Measurements from ENCODE around the gene PRKAB1. TPM values are rescaled to one million over a fixed set of nuclear protein-coding genes. Genes with fewer than 3 reads are reported as not detected.

Gene PRKAB1
- total RNA-seq, 2 donors from 2014 or later, result 28.8 to 32.0 TPM

DNA sequence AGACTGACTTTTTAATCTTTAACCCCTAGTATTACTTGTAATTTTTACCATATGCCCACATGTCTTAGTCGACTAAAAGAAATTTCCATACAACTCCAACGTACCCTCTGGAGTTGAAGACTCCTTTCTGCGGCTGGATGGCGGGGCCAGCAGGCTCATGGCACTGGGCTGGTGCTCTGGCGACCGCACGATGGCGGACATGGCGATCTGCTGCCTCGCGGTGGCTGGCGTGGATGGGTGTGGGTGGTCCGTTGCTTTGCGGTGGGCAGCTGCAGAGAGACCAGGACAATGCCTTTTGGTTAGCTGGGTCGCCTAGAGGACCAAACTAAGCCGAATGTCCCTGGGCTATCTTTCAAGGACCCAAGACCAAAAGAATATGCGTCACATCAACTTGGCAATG, 50.2 kb downstream of the PRKAB1 start:
- Histone ChIP-seq H3K9ac (ENCODE audit: extremely low read depth, low read length, poor library complexity, severe bottlenecking) (no peak overlapping the region), H3K9me3 (ENCODE audit: control insufficient read depth, low read length) (no peaks in the 10 kb centered on the region), H3K27ac (ENCODE audit: low read depth, low read length) (no peak overlapping the region), H3K4me1 (ENCODE audit: control insufficient read depth, insufficient read depth, low read length) (no peaks in the 10 kb centered on the region), H3K4me3 (ENCODE audit: low read length) (no peak overlapping the region), H3K36me3 (ENCODE audit: control insufficient read depth, insufficient read depth, low read length) (peaks cover 66% of the 10 kb centered on the region), H3K27me3 (ENCODE audit: control insufficient read depth, insufficient read depth, low read length, poor library complexity, severe bottlenecking) (no peaks in the 10 kb centered on the region)
- no peak for DNase-seq
- Mint-ChIP-seq H3K4me1 (peaks cover 7% of the 10 kb centered on the region), H3K27me3 (ENCODE audit: insufficient read depth) (no peaks in the 10 kb centered on the region), H3K9me3 (no peaks in the 10 kb centered on the region), H3K36me3 (ENCODE audit: low read depth) (peaks cover 59% of the 10 kb centered on the region), H3K27ac (peak overlapping the region; percentile 35), H3K4me3 (no peak overlapping the region)
- TF ChIP-seq, protein P1, sequence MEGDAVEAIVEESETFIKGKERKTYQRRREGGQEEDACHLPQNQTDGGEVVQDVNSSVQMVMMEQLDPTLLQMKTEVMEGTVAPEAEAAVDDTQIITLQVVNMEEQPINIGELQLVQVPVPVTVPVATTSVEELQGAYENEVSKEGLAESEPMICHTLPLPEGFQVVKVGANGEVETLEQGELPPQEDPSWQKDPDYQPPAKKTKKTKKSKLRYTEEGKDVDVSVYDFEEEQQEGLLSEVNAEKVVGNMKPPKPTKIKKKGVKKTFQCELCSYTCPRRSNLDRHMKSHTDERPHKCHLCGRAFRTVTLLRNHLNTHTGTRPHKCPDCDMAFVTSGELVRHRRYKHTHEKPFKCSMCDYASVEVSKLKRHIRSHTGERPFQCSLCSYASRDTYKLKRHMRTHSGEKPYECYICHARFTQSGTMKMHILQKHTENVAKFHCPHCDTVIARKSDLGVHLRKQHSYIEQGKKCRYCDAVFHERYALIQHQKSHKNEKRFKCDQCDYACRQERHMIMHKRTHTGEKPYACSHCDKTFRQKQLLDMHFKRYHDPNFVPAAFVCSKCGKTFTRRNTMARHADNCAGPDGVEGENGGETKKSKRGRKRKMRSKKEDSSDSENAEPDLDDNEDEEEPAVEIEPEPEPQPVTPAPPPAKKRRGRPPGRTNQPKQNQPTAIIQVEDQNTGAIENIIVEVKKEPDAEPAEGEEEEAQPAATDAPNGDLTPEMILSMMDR (conservative IDR thresholded peaks at IDR 0.05), result no peak
- whole genome bisulfite sequencing, 2 experiments (ENCODE audit: insufficient coverage in 1 of 2, insufficient read length in 1 of 2), result 96% methylated on average over 9 to 17 of the region's 17 CpGs

DNA sequence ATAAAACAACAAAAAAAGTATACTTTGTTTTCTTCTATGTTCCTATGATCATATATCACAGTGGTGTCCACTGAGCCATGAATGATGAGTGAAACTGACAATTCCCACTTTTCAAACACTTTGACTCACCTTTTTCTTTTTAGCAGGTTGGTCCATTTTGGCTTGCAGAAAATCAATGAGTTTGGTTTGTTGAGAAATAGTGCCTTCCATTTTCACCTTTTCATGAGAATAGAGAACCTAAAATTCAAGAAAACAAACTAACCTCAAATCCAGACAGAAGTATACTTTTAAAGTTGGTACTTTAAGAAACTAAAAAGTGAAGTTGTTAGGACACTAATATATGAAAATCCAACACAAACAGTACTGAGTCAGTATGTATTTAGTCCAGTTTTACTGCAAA, 52.4 kb downstream of the PRKAB1 start:
- H3K9me3 Mint-ChIP-seq, result no peaks in the 10 kb centered on the region

DNA sequence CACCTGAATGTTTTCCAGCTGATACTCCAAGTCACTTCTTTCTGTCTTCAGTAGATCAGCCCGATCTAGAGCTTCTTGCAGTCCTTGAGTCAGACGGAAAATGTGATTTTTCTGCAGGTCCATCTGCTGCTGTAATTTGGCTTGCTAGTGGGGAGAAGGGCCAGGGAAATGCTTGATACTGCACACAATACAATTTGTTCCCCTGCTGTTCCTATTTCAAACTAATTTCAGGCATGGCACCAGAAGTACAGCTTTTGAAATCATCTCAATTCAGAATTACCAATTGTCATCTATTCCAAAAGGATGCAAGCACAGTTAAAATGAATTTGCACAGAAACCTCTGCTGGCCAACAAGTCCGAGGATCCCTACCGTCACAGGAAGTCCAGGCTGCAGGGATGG, 53.4 kb downstream of the PRKAB1 start:
- 96 to 97% methylated on average over 3 to 4 of the region's 4 CpGs for WGBS, 2 experiments (ENCODE audit: insufficient coverage in 1 of 2, insufficient read length in 1 of 2)
- TF ChIP-seq, protein P1 (conservative IDR thresholded peaks at IDR 0.05), result no peak
- no peaks in the 10 kb centered on the region for H3K27me3 ChIP-seq (ENCODE audit: control insufficient read depth, insufficient read depth, low read length, poor library complexity, severe bottlenecking)
- H3K4me1 ChIP-seq (ENCODE audit: control insufficient read depth, insufficient read depth, low read length), result no peaks in the 10 kb centered on the region
- Mint-ChIP-seq H3K4me1 (peaks cover 6% of the 10 kb centered on the region), H3K4me3 (no peak overlapping the region), H3K27ac (no peak overlapping the region), H3K9me3 (no peaks in the 10 kb centered on the region), H3K36me3 (ENCODE audit: low read depth) (peaks cover 35% of the 10 kb centered on the region), H3K27me3 (ENCODE audit: insufficient read depth) (no peaks in the 10 kb centered on the region)
- no peak overlapping the region for H3K4me3 ChIP-seq (ENCODE audit: low read length)
- no peak for DNase-seq
- H3K36me3 ChIP-seq (ENCODE audit: control insufficient read depth, insufficient read depth, low read length), result peaks cover 38% of the 10 kb centered on the region
- H3K27ac ChIP-seq (ENCODE audit: low read depth, low read length), result no peak overlapping the region
- no peaks in the 10 kb centered on the region for H3K9me3 ChIP-seq (ENCODE audit: control insufficient read depth, low read length)
- H3K9ac ChIP-seq (ENCODE audit: extremely low read depth, low read length, poor library complexity, severe bottlenecking), result no peak overlapping the region

More for the DNA sequence above, 52.4 kb downstream of the PRKAB1 start:
- H3K4me1 ChIP-seq (ENCODE audit: control insufficient read depth, insufficient read depth, low read length), result no peaks in the 10 kb centered on the region
- no peak overlapping the region for H3K27ac ChIP-seq (ENCODE audit: low read depth, low read length)
- TF ChIP-seq, protein P1 (conservative IDR thresholded peaks at IDR 0.05), result no peak
- H3K27me3 Mint-ChIP-seq (ENCODE audit: insufficient read depth), result no peaks in the 10 kb centered on the region
- H3K36me3 Mint-ChIP-seq (ENCODE audit: low read depth), result peaks cover 42% of the 10 kb centered on the region
- H3K9me3 ChIP-seq (ENCODE audit: control insufficient read depth, low read length), result no peaks in the 10 kb centered on the region
- no peak overlapping the region for H3K27ac Mint-ChIP-seq
- no peak overlapping the region for H3K4me3 ChIP-seq (ENCODE audit: low read length)
- H3K27me3 ChIP-seq (ENCODE audit: control insufficient read depth, insufficient read depth, low read length, poor library complexity, severe bottlenecking), result no peaks in the 10 kb centered on the region
- no peak overlapping the region for H3K4me3 Mint-ChIP-seq
- peaks cover 45% of the 10 kb centered on the region for H3K36me3 ChIP-seq (ENCODE audit: control insufficient read depth, insufficient read depth, low read length)
- H3K4me1 Mint-ChIP-seq, result peaks cover 7% of the 10 kb centered on the region
- no peak for DNase-seq
- no peak overlapping the region for H3K9ac ChIP-seq (ENCODE audit: extremely low read depth, low read length, poor library complexity, severe bottlenecking)
